NB4 (cell line): ENCODE measurements around the gene JDP2.

ENCODE experiments used
- POLR2A ChIP-seq: IDR thresholded peaks from 2 replicates; pipeline ENCODE4 v1.6.1; 2011; ENCODE audit warnings: mild to moderate bottlenecking; ENCODE audit not compliant: insufficient read length; ENCODE audit errors: extremely low read depth
- TF ChIP-seq, protein P1 (sequence below): IDR thresholded peaks from one replicate; pipeline ENCODE4 v1.5.1; 2012; ENCODE audit warnings: low read depth, low read length

DNA sequence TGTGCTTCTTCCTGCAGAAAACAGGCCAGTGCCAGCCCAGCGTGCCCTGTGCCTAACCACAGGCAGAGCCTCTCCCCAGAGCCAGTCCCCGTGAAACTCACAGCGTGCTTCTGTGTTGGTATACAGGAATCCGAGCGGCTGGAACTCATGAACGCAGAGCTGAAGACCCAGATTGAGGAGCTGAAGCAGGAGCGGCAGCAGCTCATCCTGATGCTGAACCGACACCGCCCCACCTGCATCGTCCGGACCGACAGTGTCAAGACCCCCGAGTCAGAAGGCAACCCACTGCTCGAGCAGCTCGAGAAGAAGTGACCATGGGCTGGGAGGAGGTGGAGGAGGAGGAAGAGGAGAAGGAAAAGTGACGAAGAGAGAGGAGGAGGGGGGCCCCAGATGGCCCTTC is 41.3 kb downstream of the JDP2 start:
- TF ChIP-seq, protein P1, sequence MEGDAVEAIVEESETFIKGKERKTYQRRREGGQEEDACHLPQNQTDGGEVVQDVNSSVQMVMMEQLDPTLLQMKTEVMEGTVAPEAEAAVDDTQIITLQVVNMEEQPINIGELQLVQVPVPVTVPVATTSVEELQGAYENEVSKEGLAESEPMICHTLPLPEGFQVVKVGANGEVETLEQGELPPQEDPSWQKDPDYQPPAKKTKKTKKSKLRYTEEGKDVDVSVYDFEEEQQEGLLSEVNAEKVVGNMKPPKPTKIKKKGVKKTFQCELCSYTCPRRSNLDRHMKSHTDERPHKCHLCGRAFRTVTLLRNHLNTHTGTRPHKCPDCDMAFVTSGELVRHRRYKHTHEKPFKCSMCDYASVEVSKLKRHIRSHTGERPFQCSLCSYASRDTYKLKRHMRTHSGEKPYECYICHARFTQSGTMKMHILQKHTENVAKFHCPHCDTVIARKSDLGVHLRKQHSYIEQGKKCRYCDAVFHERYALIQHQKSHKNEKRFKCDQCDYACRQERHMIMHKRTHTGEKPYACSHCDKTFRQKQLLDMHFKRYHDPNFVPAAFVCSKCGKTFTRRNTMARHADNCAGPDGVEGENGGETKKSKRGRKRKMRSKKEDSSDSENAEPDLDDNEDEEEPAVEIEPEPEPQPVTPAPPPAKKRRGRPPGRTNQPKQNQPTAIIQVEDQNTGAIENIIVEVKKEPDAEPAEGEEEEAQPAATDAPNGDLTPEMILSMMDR, result no peak
- no peak for TF ChIP-seq POLR2A
